Measurements from ENCODE around the gene ERO1B.
"Not testable (repeated sequence)": the region's sequence is repeated elsewhere in the genome, so short reads cannot be mapped to it uniquely, and the experiment has no call there.

DNA sequence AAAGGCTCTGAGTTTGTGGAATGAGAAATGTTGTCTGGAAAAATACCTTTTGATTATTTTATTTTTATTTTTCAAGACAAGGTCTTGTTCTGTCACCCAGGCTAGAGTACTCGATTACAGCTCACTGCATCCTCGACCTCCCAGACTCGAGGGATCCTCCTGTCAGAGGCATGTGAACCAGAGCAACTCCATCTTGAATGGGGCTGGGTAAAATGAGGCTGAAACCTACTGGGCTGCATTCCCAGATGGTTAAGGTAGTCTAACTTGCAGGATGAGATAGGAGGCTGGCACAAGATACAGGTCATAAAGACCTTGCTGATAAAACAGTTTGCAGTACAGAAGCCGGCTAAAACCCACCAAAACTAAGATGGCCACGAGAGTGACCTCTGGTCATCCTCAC is 32.3 kb upstream of the ERO1B start:
- TF ChIP-seq, protein P1, sequence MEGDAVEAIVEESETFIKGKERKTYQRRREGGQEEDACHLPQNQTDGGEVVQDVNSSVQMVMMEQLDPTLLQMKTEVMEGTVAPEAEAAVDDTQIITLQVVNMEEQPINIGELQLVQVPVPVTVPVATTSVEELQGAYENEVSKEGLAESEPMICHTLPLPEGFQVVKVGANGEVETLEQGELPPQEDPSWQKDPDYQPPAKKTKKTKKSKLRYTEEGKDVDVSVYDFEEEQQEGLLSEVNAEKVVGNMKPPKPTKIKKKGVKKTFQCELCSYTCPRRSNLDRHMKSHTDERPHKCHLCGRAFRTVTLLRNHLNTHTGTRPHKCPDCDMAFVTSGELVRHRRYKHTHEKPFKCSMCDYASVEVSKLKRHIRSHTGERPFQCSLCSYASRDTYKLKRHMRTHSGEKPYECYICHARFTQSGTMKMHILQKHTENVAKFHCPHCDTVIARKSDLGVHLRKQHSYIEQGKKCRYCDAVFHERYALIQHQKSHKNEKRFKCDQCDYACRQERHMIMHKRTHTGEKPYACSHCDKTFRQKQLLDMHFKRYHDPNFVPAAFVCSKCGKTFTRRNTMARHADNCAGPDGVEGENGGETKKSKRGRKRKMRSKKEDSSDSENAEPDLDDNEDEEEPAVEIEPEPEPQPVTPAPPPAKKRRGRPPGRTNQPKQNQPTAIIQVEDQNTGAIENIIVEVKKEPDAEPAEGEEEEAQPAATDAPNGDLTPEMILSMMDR (conservative IDR thresholded peaks at IDR 0.05; ENCODE audit: low read depth, low read length), result not testable (repeated sequence)
- not testable (repeated sequence) for TF ChIP-seq RCOR1 (IDR thresholded peaks at IDR 0.05; ENCODE audit: insufficient replicate concordance, low read length); RAD21 (IDR thresholded peaks at IDR 0.05; ENCODE audit: low read length); NFE2L2 (IDR thresholded peaks at IDR 0.05; ENCODE audit: low read depth, low read length); POLR2A (IDR thresholded peaks at IDR 0.05; ENCODE audit: low read depth, low read length); CHD1 (IDR thresholded peaks at IDR 0.05; ENCODE audit: low read depth, low read length); BHLHE40 (IDR thresholded peaks at IDR 0.05; ENCODE audit: low read depth, low read length); MAZ (IDR thresholded peaks at IDR 0.05; ENCODE audit: borderline replicate concordance, low read depth, low read length); SMC3 (IDR thresholded peaks at IDR 0.05; ENCODE audit: low read depth, low read length); MAFK (IDR thresholded peaks at IDR 0.05; ENCODE audit: low read depth, low read length); MXI1 (IDR thresholded peaks at IDR 0.05; ENCODE audit: borderline replicate concordance, low read depth, low read length); FOS (IDR thresholded peaks at IDR 0.05; ENCODE audit: low read depth, low read length); USF2 (IDR thresholded peaks at IDR 0.05; ENCODE audit: low read depth, low read length)
